Ascending aorta (tissue), 2 donors: Measurements from ENCODE around the gene GNPAT. TPM values are rescaled to one million over a fixed set of nuclear protein-coding genes. Genes with fewer than 3 reads are reported as not detected.

Experiments used
- DNase-seq, 2 donors: peaks; one replicate each; pipeline ENCODE4 v3.0.0-alpha.2; 2019; ENCODE audit warnings: low spot score in 2 of 2
- H3K27ac ChIP-seq, 2 donors: fragments of 200-600 bp; sonication (generic); one replicate each; pipeline ENCODE4 v1.5.1; 2016 to 2017; ENCODE audit warnings: mild to moderate bottlenecking in 1 of 2
- H3K27me3 ChIP-seq: fragments of 200-600 bp; sonication (generic); one replicate; pipeline ENCODE4 v1.5.1; 2017
- H3K36me3 ChIP-seq, 2 donors: fragments of 200-600 bp; sonication (generic); one replicate each; pipeline ENCODE4 v1.5.1; 2016
- H3K4me1 ChIP-seq, 2 donors: fragments of 200-600 bp; sonication (generic); one replicate each; pipeline ENCODE4 v1.5.1; 2016 to 2017; ENCODE audit warnings: mild to moderate bottlenecking in 1 of 2
- H3K4me3 ChIP-seq, 2 donors: fragments of 200-600 bp; sonication (generic); one replicate each; pipeline ENCODE4 v1.5.1; 2016 to 2017; ENCODE audit warnings: mild to moderate bottlenecking in 1 of 2
- H3K9me3 ChIP-seq, 2 donors: fragments of 200-600 bp; sonication (generic); one replicate each; pipeline ENCODE4 v1.5.1; 2016
- CTCF ChIP-seq, 3 experiments: fragments of 200-600 bp in 2 of 3; fragments of 450-650 bp in 1 of 3; sonication (generic) in 2 of 3; IDR thresholded peaks; one replicate each; pipeline ENCODE4 v1.5.1; 2016 to 2019; ENCODE audit warnings: antibody characterized with exemption in 3 of 3, mild to moderate bottlenecking in 1 of 3, moderate library complexity in 1 of 3
- intact Hi-C: fragments of 100-400 bp; cut with DNase I; formaldehyde crosslinking; loops from one replicate; pipeline ENCODE4 v1.15.1; 2023
- total RNA-seq: library from RNA; depleted of rRNA; stranded (reverse); fragments of >200 nt; gene quantifications from one replicate; pipeline ENCODE4 v1.1.0, GENCODE V29; 2016

Gene GNPAT
- total RNA-seq, 1 donor from 2014 or later = 34.8 TPM

GRCh38 chr1:231196307-231196706 is 44.7 kb upstream of the GNPAT start:
- DNase-seq = no peak
- H3K36me3 ChIP-seq = no peaks in the 10 kb centered on the region
- no peaks in the 10 kb centered on the region for H3K27me3 ChIP-seq
- H3K27ac ChIP-seq = no peak overlapping the region
- no peaks in the 10 kb centered on the region for H3K9me3 ChIP-seq
- TF ChIP-seq CTCF (IDR thresholded peaks at IDR 0.05) = no peak
- H3K4me3 ChIP-seq = no peak overlapping the region
- intact Hi-C loops = no loop called here
- no peaks in the 10 kb centered on the region for H3K4me1 ChIP-seq

GRCh38 chr1:231196728-231197127 is 44.3 kb upstream of the GNPAT start:
- Histone ChIP-seq H3K27ac (no peak overlapping the region), H3K4me3 (no peak overlapping the region), H3K4me1 (no peaks in the 10 kb centered on the region), H3K27me3 (no peaks in the 10 kb centered on the region), H3K9me3 (no peaks in the 10 kb centered on the region), H3K36me3 (no peaks in the 10 kb centered on the region)
- no peak for TF ChIP-seq CTCF (IDR thresholded peaks at IDR 0.05)
- DNase-seq = no peak
- intact Hi-C loops = no loop called here

- Histone ChIP-seq H3K36me3 (no peaks in the 10 kb centered on the region), H3K4me3 (no peak overlapping the region), H3K27me3 (no peaks in the 10 kb centered on the region), H3K4me1 (no peaks in the 10 kb centered on the region), H3K27ac (no peak overlapping the region), H3K9me3 (no peaks in the 10 kb centered on the region)
- intact Hi-C loops = no loop called here
- no peak for DNase-seq
- no peak for TF ChIP-seq CTCF (IDR thresholded peaks at IDR 0.05)
Measured at GRCh38 chr1:231199868-231200267, 41.1 kb upstream of the GNPAT start.

- TF ChIP-seq CTCF (IDR thresholded peaks at IDR 0.05) = no peak
- no peak overlapping the region for H3K27ac ChIP-seq
- DNase-seq = no peak
- no peak overlapping the region for H3K4me3 ChIP-seq
- H3K27me3 ChIP-seq = no peaks in the 10 kb centered on the region
- no peaks in the 10 kb centered on the region for H3K36me3 ChIP-seq
- no peaks in the 10 kb centered on the region for H3K9me3 ChIP-seq
- intact Hi-C loops = no loop called here
- no peaks in the 10 kb centered on the region for H3K4me1 ChIP-seq
Measured at GRCh38 chr1:231200388-231201031, 40.5 kb upstream of the GNPAT start.

- H3K27me3 ChIP-seq = no peaks in the 10 kb centered on the region
- no peak for DNase-seq
- no peak overlapping the region for H3K27ac ChIP-seq
- no peaks in the 10 kb centered on the region for H3K36me3 ChIP-seq
- TF ChIP-seq CTCF (IDR thresholded peaks at IDR 0.05) = no peak
- no peaks in the 10 kb centered on the region for H3K9me3 ChIP-seq
- H3K4me3 ChIP-seq = no peak overlapping the region
- intact Hi-C loops = no loop called here
- no peaks in the 10 kb centered on the region for H3K4me1 ChIP-seq
Measured at GRCh38 chr1:231201375-231201978, 39.5 kb upstream of the GNPAT start.
